DND-41 (cell line): Measurements from ENCODE around the gene SPARC.

ENCODE experiments used
- ATAC-seq: fragments of 200-7000 bp; cut with Tn5 transposase; 3 replicates; pipeline ENCODE4 v1.9.1; 2021; ENCODE audit warnings: low read depth; ENCODE audit not compliant: insufficient read depth
- DNase-seq: peaks from one replicate; pipeline ENCODE4 v3.0.0-alpha.2; 2020
- H2AFZ ChIP-seq: 2 replicates; pipeline ENCODE4 v1.6.0; 2012; ENCODE audit warnings: low read depth, low read length
- H3K27ac ChIP-seq: 2 replicates; pipeline ENCODE4 v1.5.1; 2012; ENCODE audit warnings: low read length, inconsistent platforms
- H3K27me3 ChIP-seq: fragments of 200-600 bp; sonication (generic); 2 replicates; pipeline ENCODE4 v1.6.0; 2012; ENCODE audit warnings: low read length, mild to moderate bottlenecking, inconsistent platforms; ENCODE audit not compliant: insufficient read depth, poor library complexity
- H3K36me3 ChIP-seq: 2 replicates; pipeline ENCODE4 v1.5.1; 2012; ENCODE audit warnings: low read length, inconsistent platforms; ENCODE audit not compliant: insufficient read depth
- H3K4me1 ChIP-seq: 2 replicates; pipeline ENCODE4 v1.5.1; 2012; ENCODE audit warnings: mild to moderate bottlenecking, low read length; ENCODE audit not compliant: insufficient read depth
- H3K4me2 ChIP-seq: 2 replicates; pipeline ENCODE4 v1.6.0; 2012; ENCODE audit warnings: mild to moderate bottlenecking, moderate library complexity, low read length, inconsistent platforms; ENCODE audit not compliant: insufficient read depth
- H3K4me3 ChIP-seq, 2 experiments: fragments of 200-600 bp in 1 of 2; shearing (Covaris generic) in 1 of 2; 2 replicates each; pipeline ENCODE4 v1.5.1; 2012 to 2016; ENCODE audit warnings: inconsistent platforms in 2 of 2, low read length in 2 of 2, mild to moderate bottlenecking in 2 of 2, low read depth in 1 of 2, moderate library complexity in 1 of 2
- H3K79me2 ChIP-seq: 2 replicates; pipeline ENCODE4 v1.6.0; 2012; ENCODE audit warnings: low read length, inconsistent platforms; ENCODE audit not compliant: insufficient read depth
- H3K9ac ChIP-seq: 2 replicates; pipeline ENCODE4 v1.6.0; 2012; ENCODE audit warnings: low read depth, mild to moderate bottlenecking, inconsistent platforms, low read length, moderate library complexity
- H3K9me3 ChIP-seq: 2 replicates; pipeline ENCODE4 v1.5.1; 2012; ENCODE audit warnings: low read length, moderate library complexity, mild to moderate bottlenecking, inconsistent platforms; ENCODE audit not compliant: insufficient read depth, severe bottlenecking
- H4K20me1 ChIP-seq: 2 replicates; pipeline ENCODE4 v1.6.0; 2012; ENCODE audit warnings: low read length; ENCODE audit not compliant: insufficient read depth
- CTCF ChIP-seq: IDR thresholded peaks from 2 replicates; pipeline ENCODE4 v1.5.1; 2012; ENCODE audit warnings: borderline replicate concordance, low read length, moderate library complexity, mild to moderate bottlenecking; ENCODE audit not compliant: poor library complexity, severe bottlenecking; ENCODE audit errors: extremely low read depth
- EZH2 ChIP-seq: IDR thresholded peaks from 3 replicates; pipeline ENCODE4 v1.6.1; 2012; ENCODE audit warnings: borderline replicate concordance, low read depth, mild to moderate bottlenecking, moderate library complexity, low read length, inconsistent platforms; ENCODE audit not compliant: severe bottlenecking

The SPARC gene

GRCh38 chr5:151707567-151707966 lies 20.9 kb upstream of the SPARC start:
- no peak overlapping the region for H3K4me3 ChIP-seq
- H3K4me1 ChIP-seq = no peaks in the 10 kb centered on the region
- no peaks in the 10 kb centered on the region for H3K79me2 ChIP-seq
- H3K27ac ChIP-seq = no peak overlapping the region
- no peak overlapping the region for H3K4me2 ChIP-seq
- H4K20me1 ChIP-seq = no peaks in the 10 kb centered on the region; the same call in 1 of the 2 replicates
- no peak overlapping the region for H2AFZ ChIP-seq
- no peak for ATAC-seq
- TF ChIP-seq CTCF (no peak), EZH2 (no peak)
- peaks cover 4% of the 10 kb centered on the region for H3K27me3 ChIP-seq
- no peaks in the 10 kb centered on the region for H3K36me3 ChIP-seq
- H3K9me3 ChIP-seq = no peaks in the 10 kb centered on the region
- H3K9ac ChIP-seq = no peak overlapping the region
- DNase-seq = no peak

- Histone ChIP-seq H3K4me2 (no peak overlapping the region), H3K4me1 (no peaks in the 10 kb centered on the region), H4K20me1 (no peaks in the 10 kb centered on the region; the same call in 1 of the 2 replicates), H3K27me3 (peaks cover 4% of the 10 kb centered on the region), H3K79me2 (no peaks in the 10 kb centered on the region), H3K27ac (no peak overlapping the region), H3K36me3 (no peaks in the 10 kb centered on the region), H3K9ac (no peak overlapping the region), H2AFZ (no peak overlapping the region), H3K4me3 (no peak overlapping the region), H3K9me3 (no peaks in the 10 kb centered on the region)
- ATAC-seq (no peak), DNase-seq (no peak)
- TF ChIP-seq EZH2 = no peak
- no peak for TF ChIP-seq CTCF
Measured at GRCh38 chr5:151706906-151707305, 20.2 kb upstream of the SPARC start.

- Histone ChIP-seq H3K36me3 (no peaks in the 10 kb centered on the region), H3K27me3 (peaks cover 4% of the 10 kb centered on the region), H3K4me2 (no peak overlapping the region), H3K9me3 (no peaks in the 10 kb centered on the region), H3K9ac (no peak overlapping the region), H3K79me2 (no peaks in the 10 kb centered on the region), H3K4me3 (no peak overlapping the region), H2AFZ (no peak overlapping the region), H3K4me1 (no peaks in the 10 kb centered on the region), H4K20me1 (no peaks in the 10 kb centered on the region; the same call in 1 of the 2 replicates), H3K27ac (no peak overlapping the region)
- TF ChIP-seq CTCF (no peak), EZH2 (no peak)
- ATAC-seq (no peak), DNase-seq (no peak)
Measured at GRCh38 chr5:151703780-151704179, 17.1 kb upstream of the SPARC start.

GRCh38 chr5:151703227-151703626 lies 16.5 kb upstream of the SPARC start:
- Histone ChIP-seq H3K79me2 (no peaks in the 10 kb centered on the region), H3K27me3 (peaks cover 4% of the 10 kb centered on the region), H3K36me3 (no peaks in the 10 kb centered on the region), H3K9ac (no peak overlapping the region), H3K27ac (no peak overlapping the region), H3K9me3 (no peaks in the 10 kb centered on the region), H3K4me3 (no peak overlapping the region), H2AFZ (no peak overlapping the region), H4K20me1 (no peaks in the 10 kb centered on the region; the same call in 1 of the 2 replicates), H3K4me1 (no peaks in the 10 kb centered on the region), H3K4me2 (no peak overlapping the region)
- TF ChIP-seq EZH2 (no peak), CTCF (no peak)
- DNase-seq (no peak), ATAC-seq (no peak)
